Activated CD4-positive, alpha-beta T cell treated with anti-CD3 and anti-CD28 coated beads, Interleukin-2, amount 50 U/mL, for 16 hours (primary cell): ENCODE results near the gene GFY.

Experiments used
- DNase-seq: peaks from one replicate; pipeline ENCODE4 v3.0.0-alpha.2; 2020

The GFY gene

GRCh38 chr19:49428547-49429451 lies 3.6 kb downstream of the GFY start:
- no peak for DNase-seq

DNA sequence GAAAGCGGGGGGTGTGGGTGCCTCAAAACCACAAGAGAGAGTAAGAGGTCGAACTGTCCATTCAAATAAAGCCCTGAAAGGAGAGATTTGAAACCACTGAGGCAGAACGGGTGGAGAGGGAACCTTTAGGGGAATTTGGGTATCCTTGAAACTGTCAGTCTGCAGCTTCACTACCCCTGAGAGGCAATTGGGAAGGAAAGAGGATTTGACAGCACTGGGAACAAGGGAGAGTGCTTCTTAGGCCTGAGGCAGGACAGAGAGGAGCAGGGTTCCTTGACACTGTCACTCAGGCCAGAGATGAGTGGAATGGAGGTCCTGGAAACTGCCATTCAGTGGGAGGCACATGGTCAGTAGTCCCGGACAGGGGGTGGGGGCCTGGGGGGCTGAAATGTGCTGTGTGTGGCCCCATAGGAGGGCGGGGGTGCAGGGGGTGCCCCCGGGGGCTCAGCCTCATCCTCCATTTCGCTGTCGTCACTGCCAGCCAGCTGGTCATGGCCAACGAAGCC lies 5.0 kb downstream of the GFY start:
- no peak for DNase-seq

DNA sequence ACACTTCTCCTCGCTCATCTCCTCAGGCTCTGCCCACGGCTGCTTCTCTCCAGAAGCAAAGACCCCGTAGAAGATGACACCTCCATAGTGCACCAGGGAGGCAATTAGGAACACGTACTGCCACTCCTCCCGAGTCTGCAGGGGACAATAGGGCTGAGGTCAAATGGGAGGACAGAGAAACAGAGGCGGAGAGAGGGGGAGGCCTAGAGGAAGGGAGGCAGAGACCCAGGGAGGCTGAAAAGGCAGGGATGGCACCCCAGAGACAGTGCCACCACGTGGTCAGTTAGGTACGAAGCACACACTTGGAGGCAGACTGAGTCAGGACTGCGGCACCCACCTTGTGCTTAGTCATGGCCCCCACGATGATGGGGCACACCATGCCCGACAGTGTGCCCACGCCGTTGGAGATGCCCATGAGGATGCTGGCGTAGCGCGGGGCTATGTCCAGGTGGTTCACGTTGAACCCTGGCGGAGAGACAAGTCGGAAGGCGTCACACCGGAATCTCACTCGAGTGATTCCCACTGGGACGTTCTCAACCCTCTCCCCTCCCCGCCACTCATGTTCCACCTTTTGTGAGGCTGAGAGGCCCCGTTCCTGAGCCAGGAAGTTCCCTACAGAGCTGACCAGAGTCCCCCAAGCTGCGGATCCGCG lies 5.6 kb downstream of the GFY start:
- no peak for DNase-seq

DNA sequence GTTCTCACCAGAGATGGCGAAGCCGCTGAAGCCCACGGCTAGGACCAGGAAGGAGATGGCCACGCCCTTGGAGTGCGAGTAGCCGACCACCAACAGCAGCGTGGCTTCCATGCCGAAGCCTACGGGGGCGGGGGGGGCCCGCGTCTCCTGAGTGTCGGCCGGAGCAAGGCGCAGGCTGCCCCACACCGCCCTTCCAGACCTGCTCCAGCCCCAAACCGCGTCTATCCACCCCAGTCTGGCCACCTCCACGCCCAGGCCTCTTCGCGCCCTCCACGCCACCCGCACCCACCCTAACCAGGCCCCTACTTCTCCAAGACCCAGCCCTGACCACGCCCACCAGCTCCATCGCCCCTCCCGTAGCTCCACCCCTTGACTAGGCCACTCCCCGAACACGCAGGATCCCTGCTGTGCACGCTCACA lies 6.2 kb downstream of the GFY start:
- DNase-seq = no peak

DNA sequence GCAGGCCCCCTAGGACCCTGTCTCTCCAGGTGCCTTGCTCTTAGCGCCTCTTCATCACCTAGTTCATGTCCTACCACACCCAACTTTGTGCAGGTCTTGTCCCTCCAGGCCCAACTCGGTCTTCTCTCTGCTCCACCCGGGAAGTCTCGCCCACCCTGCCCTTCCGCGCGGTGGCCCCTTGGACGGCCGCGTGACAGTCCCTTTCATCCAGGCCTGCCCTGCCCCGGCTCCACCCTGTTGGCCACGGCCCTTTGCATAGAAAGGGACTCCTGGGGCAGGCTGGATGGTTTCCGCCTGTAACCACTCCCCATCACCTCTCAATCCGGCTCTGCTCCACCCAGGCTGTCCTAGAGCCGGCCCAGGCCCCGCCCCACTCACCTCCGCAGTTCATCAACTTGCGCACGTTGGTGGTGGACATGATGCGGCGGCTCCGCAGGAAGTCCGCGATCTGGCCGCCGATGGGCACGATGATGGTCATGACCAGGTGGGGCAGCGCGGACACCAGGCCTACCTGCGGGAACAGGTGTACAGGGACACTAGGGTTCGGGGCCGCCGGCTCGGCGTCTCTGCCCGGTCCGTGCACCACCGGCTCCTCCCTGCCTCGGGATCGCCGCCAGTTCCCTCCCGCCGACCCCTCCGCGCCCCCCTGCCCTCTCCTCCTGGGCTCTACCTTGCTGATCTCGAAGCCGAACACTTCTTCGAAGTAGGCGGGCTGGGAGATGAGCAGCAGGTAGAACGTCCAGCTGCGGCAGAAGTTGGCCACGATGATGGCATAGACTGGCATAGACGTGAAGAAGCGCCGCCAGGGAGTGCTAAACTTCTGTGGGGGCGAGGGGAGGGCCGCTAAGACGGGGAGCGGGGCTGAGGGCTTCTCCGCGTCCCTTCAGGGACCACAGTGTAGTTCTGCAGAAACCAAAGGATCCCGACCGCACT lies 7.2 kb downstream of the GFY start:
- DNase-seq = no peak

- no peak for DNase-seq
Observed at GRCh38 chr19:49433240-49433901, 8.2 kb downstream of the GFY start.

DNA sequence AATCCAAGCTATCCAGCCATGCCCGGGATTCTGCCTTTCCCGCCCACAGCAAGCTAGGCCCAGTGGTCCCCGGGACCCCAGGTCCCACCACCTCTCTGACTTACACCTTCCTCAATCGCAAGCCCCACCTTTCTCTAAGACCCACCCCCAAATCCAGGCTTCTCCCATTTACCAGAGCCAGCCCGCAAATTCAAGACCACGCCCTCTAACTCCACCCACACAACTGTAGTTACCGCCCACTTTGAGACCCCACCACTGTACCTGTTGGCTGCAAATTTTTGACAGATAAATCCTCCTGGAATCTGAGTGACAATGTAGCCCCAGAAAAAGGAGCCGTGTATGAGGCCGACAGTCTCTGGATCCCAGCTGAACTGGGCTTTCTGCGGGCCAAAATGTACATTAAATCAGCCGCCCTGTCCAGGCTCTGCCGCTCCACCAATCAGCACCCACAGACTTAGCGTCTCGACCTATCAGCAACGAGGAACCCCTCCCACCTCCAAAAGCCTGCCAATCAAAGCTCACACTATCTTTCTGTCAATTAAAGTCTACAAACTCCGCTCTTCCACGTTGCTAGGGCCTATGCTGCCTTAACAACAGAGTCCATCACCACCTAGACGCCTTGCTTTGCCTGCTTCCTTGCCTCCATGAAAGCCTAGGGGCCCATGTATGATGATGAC lies 9.9 kb downstream of the GFY start:
- no peak for DNase-seq

DNA sequence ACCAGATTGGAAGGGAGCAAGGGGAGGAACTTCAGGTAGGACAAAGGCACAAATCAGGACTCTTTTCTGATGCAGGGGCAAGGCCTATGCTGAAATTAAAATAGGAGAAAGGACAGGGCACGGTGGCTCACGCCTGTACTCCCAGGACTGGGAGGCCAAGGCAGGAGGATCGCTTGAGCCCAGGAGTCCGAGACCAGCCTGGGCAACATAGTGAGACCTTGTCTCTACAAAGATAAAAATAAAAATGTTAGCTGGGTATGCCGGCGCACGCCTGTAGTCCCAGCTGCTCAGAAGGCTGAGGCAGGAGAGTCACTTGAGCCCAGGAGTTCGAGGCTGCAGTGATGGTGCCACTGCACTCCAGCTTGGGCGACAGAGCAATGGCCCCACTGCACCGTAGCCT lies 10.5 kb downstream of the GFY start:
- DNase-seq = no peak

GRCh38 chr19:49436381-49437017 lies 11.3 kb downstream of the GFY start:
- DNase-seq = peak; percentile 65

GRCh38 chr19:49437231-49437630 lies 12.0 kb downstream of the GFY start:
- DNase-seq = no peak

DNA sequence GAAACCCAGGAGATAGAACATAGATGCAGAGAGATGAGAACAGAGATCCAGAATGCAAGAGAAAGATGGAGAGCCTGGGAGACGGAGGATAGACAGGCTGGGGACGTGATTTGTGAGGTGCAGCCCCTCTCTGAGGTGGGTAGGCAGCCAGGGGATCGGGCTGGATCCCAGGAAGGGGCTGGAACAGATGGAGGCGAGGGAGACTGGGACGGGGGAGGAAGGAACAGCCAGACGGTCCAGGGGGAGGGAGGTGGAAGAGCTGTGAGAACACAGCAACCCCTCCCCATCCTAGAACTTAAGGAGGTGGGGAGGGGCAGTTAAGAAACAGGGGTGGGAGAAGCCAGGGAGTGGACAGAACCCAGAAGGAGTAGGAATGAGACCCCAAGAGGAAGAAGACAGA lies 13.1 kb downstream of the GFY start:
- DNase-seq = no peak

- no peak for DNase-seq
Observed at GRCh38 chr19:49439836-49440235, 14.6 kb downstream of the GFY start.

DNA sequence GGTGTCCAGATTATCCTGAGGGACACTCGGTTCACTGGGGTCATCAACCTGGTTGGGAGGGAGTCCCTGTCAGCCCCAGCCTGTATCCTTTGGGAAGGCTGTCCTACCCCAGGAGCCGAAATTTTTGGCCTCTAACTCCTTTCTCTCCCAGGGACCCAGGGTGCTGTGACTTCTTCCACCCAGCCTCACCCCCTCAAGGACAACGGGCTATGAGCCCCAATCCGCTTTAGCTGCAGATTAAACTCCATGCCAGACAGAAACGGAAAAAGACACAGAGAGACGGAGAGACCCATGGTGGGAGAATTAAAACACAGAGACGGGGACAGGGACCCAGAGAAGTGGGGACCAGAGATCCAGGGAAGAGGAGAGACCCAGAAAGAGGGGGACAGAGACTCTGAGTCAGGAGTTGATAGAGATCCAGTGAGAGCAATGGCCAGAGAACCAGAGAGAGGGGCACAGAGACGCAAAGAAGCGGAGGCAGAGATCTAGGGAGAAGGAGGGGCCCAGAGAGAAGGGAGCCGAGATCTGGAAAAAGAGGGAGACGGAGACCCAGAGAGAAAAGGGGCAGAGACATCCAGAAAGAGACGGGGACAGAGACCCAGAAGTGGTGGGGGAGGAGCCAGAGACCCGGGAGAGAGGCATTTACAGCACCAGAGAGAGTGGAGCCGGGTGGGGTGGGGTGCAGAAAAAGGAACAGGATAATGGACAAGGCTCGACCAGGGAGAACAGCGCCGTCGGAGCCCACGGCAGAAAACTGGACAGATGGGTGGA lies 15.4 kb downstream of the GFY start:
- DNase-seq = no peak

DNA sequence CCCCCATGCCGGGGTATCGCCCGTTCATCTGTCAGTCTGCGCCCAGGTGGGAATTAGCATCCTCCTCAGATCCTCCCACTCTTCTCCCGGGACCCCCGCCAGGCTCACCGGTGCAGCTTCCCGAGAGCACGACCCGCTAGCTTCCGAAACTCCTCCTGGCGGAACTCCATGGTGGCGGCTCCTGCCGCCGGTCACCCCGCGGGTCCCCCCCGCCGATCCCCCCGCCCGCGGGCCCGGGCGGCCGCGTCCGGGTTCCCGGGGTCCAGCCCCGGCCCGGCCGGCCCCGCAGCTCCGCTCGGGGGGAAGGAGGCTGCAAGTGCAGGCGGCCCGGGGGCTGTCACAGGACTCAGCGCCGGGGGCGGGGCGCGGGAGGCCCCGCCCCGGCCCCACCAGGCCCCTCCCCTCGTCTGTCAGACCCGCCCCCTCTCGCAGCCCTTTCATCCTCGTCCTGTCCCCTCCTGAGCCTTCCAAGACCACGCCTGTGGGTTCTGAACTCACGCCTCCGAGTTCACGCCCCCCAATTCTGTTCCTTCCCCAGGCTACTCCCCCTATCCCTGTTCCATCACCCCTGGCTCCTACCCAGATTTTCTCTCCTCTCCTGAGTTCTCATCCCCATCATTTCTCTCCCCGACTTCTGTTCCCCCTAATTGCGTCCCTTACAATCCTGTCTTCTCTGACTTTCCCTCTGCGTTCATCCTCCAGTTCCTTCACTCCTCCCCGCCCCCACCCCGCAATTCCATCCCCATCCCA lies 16.2 kb downstream of the GFY start, which contains the start of gene SLC17A7:
Gene SLC17A7, minus strand, starts transcription at position 318 of the 750 bp plus-strand sequence. Its CDS starts 148 bp downstream, at position 170.
- DNase-seq = peak; percentile 39

- no peak for DNase-seq
Observed at GRCh38 chr19:49441960-49442350, 16.8 kb downstream of the GFY start.

DNA sequence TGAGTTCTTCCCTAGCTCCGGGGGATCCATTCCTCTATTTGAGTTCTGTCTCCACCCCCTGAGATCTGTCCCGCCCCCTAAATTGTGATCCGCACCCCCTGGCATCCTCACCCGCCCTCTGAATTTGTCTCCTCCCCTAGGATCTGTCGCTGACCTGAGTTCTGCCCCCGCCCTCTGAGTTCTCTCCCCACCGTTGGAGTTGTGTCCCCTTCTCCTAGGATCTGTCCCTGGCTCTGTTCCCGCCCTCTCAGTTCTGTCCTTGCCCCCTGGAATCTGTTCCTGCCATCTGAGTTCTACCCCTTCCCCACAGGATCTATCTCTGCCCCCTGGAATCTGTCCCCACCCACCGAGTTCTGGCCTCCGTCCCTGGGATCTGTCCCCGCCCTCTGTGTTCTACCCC lies 17.2 kb downstream of the GFY start:
- no peak for DNase-seq

DNA sequence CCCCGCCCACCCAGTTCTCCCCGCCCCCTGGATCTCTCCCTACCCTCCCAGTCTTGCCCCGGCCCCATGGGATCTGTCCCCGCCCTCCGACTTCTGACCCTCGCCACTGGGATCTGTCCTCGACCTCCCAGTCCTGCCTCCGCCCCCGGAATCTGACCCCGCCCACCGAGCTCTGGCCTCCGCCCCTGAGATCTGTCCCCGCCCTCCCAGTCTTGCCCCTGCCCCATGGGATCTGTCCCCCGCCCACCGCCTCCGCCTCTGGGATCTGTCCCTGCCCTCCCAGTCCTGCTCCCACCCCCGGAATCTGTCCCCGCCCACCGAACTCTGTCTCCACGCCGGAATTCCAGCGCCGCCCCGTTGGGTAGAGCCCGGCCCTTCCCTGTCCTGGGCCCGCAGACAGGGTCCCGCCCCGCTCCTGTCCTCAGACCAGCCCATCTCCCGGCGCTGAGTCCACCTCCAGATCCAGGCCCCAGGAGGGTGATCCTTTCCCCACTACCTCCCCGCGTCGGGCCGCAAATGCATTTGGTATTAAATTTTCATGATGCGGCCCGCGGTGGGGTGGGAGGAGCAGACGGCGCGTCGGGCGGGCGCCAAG lies 17.7 kb downstream of the GFY start:
- peak; percentile 74 for DNase-seq

DNA sequence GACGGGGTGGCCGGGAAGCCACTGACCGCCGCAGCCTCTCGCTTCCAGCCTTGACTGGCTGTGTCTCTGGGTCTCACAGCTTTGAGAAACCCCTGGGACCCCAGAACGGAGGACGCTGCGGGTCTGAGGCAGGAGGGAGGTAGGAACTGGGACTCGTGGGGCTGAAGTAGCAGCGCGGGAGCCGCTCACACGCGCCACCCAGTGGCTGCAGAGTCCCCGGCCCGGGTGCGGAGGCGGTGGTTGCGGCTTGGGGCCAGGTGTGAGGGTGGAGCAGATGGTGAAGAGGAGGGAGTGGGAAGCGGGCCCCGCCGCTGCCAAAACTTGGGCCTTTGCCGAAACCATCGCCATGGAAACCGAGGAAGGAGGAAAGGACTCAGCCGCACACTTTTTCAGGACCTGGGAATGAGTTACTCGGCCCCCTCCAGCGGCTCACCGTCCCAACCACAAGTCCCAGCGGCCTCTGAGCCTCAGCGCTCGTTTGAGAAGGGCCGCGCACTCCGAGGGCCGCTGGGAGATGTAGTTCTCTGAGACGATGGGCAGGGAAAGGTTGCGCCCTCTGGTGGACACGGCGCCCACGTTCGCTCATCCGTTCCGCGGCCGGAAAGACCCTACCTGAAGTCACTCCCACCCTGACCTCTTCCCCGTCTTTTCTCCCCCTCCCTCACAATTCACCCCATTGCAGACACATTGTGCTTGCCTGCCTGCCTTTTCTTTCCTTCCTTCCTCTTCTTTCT lies 18.3 kb downstream of the GFY start:
- peak; percentile 94 for DNase-seq
